Measurements from ENCODE around the gene CROCC2. TPM values are rescaled to one million over a fixed set of nuclear protein-coding genes. Genes with fewer than 3 reads are reported as not detected.
A peak's percentile ranks its signal among the peaks of the same experiment; 100 is the strongest.

CROCC2 gene
- total and polyA plus RNA-seq, 2 of the 13 experiments (the other 11 are each of a cell fraction or from before 2014, with no cell fraction given) = not detected

- no peak; the same call in 1 of the 2 replicates for TF ChIP-seq ZNF512B (CRISPR knock-in tag; IDR thresholded peaks at IDR 0.05; ENCODE audit: borderline replicate concordance)
- TF ChIP-seq TAF15 (IDR thresholded peaks at IDR 0.05; ENCODE audit: low read depth, low read length, poor library complexity, severe bottlenecking) = no peak
- TF ChIP-seq ZNF552 (CRISPR knock-in tag; IDR thresholded peaks at IDR 0.05; ENCODE audit: borderline replicate concordance) = peak; percentile 95
- no peak for TF ChIP-seq SRSF4 (IDR thresholded peaks at IDR 0.05; ENCODE audit: low read depth, low read length, poor library complexity, severe bottlenecking)
- peak; percentile 89; the same call in 1 of the 2 replicates for TF ChIP-seq ZFP82 (CRISPR knock-in tag; IDR thresholded peaks at IDR 0.05; ENCODE audit: borderline replicate concordance)
- peak; percentile 97; the same call in 1 of the 2 replicates for TF ChIP-seq SATB2 (CRISPR knock-in tag; IDR thresholded peaks at IDR 0.05)
- no peak; the same call in 1 of the 2 replicates for TF ChIP-seq ZNF260 (CRISPR knock-in tag; IDR thresholded peaks at IDR 0.05; ENCODE audit: borderline replicate concordance, low read depth)
- peak; percentile 89 for TF ChIP-seq ISL2 (CRISPR knock-in tag; IDR thresholded peaks at IDR 0.05)
- TF ChIP-seq HIC2 (CRISPR knock-in tag; IDR thresholded peaks at IDR 0.05; ENCODE audit: low read depth) = peak; percentile 99
- TF ChIP-seq ZFP36L2 (CRISPR knock-in tag; IDR thresholded peaks at IDR 0.05) = peak; percentile 59; the same call in 1 of the 2 replicates
- TF ChIP-seq ZNF724P (CRISPR knock-in tag; IDR thresholded peaks at IDR 0.05; ENCODE audit: borderline replicate concordance) = peak; percentile 99
- peak; percentile 73 for TF ChIP-seq ZNF629 (CRISPR knock-in tag; conservative IDR thresholded peaks at IDR 0.05)
- TF ChIP-seq MXD4 (CRISPR knock-in tag; IDR thresholded peaks at IDR 0.05) = peak; percentile 93
- TF ChIP-seq HNRNPH1 (optimal IDR thresholded peaks at IDR 0.05; ENCODE audit: low read depth, low read length) = no peak
- peak; percentile 92 for TF ChIP-seq RXRA (CRISPR knock-in tag; IDR thresholded peaks at IDR 0.05)
- peak; percentile 99 for TF ChIP-seq ZFP36L1 (CRISPR knock-in tag; IDR thresholded peaks at IDR 0.05)
- no peak for TF ChIP-seq XBP1 (CRISPR knock-in tag; IDR thresholded peaks at IDR 0.05)
- peak; percentile 95 for TF ChIP-seq ZFP91 (CRISPR knock-in tag; IDR thresholded peaks at IDR 0.05; ENCODE audit: borderline replicate concordance)
- peak; percentile 97 for TF ChIP-seq MED8 (CRISPR knock-in tag; IDR thresholded peaks at IDR 0.05; ENCODE audit: insufficient replicate concordance)
- TF ChIP-seq HDAC6 (IDR thresholded peaks at IDR 0.05; ENCODE audit: low read depth, low read length) = no peak
- TF ChIP-seq KLF6 (CRISPR knock-in tag; IDR thresholded peaks at IDR 0.05) = peak; percentile 99
- no peak; the same call in 1 of the 2 replicates for TF ChIP-seq ZNF720 (CRISPR knock-in tag; IDR thresholded peaks at IDR 0.05)
- peak; percentile 79 for TF ChIP-seq SKI (IDR thresholded peaks at IDR 0.05; ENCODE audit: partially characterized antibody)
Measured at GRCh38 chr2:240857039-240858008, 48.8 kb upstream of the CROCC2 start (continued).

Data from HepG2 (cell line).